ENCODE data around the gene SCYGR8. TPM values are rescaled to one million over a fixed set of nuclear protein-coding genes. Genes with fewer than 3 reads are reported as not detected.

SCYGR8 gene
- total and polyA plus RNA-seq, 10 of the 15 experiments (the other 5 are each of a cell fraction or from before 2014, with no cell fraction given), result not detected

- no peak for TF ChIP-seq BCLAF1 (IDR thresholded peaks at IDR 0.05)
- TF ChIP-seq, protein P1, sequence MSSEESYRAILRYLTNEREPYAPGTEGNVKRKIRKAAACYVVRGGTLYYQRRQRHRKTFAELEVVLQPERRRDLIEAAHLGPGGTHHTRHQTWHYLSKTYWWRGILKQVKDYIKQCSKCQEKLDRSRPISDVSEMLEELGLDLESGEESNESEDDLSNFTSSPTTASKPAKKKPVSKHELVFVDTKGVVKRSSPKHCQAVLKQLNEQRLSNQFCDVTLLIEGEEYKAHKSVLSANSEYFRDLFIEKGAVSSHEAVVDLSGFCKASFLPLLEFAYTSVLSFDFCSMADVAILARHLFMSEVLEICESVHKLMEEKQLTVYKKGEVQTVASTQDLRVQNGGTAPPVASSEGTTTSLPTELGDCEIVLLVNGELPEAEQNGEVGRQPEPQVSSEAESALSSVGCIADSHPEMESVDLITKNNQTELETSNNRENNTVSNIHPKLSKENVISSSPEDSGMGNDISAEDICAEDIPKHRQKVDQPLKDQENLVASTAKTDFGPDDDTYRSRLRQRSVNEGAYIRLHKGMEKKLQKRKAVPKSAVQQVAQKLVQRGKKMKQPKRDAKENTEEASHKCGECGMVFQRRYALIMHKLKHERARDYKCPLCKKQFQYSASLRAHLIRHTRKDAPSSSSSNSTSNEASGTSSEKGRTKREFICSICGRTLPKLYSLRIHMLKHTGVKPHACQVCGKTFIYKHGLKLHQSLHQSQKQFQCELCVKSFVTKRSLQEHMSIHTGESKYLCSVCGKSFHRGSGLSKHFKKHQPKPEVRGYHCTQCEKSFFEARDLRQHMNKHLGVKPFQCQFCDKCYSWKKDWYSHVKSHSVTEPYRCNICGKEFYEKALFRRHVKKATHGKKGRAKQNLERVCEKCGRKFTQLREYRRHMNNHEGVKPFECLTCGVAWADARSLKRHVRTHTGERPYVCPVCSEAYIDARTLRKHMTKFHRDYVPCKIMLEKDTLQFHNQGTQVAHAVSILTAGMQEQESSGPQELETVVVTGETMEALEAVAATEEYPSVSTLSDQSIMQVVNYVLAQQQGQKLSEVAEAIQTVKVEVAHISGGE (CRISPR knock-in tag; IDR thresholded peaks at IDR 0.05), result no peak
Observed at GRCh38 chr2:227719641-227720040, 26.1 kb upstream of the SCYGR8 start (continued).

- H3K4me3 ChIP-seq, result no peak overlapping the region
- ATAC-seq (no peak), FAIRE-seq (no peak), DNase-seq (ENCODE audit: low read depth, low spot score) (no peak)
- no peak overlapping the region for H3K27ac ChIP-seq (ENCODE audit: control insufficient read depth, insufficient read depth)
- no peak overlapping the region for H2AFZ ChIP-seq (ENCODE audit: control insufficient read depth, low read depth, low read length)
- no peaks in the 10 kb centered on the region for H4K20me1 ChIP-seq (ENCODE audit: control insufficient read depth, insufficient read depth)
- H3K79me2 ChIP-seq (ENCODE audit: control insufficient read depth, insufficient read depth, low read length), result no peaks in the 10 kb centered on the region
- TF ChIP-seq POLR2AphosphoS2 (IDR thresholded peaks at IDR 0.05; ENCODE audit: low read depth, low read length), result no peak
- no peak for TF ChIP-seq ETV6 (conservative IDR thresholded peaks at IDR 0.05 in 1 of 2, IDR thresholded peaks at IDR 0.05 in 1 of 2; ENCODE audit: borderline replicate concordance in 1 of 2, low read depth in 1 of 2)
- no peak for TF ChIP-seq NFIC (IDR thresholded peaks at IDR 0.05; ENCODE audit: low read depth, low read length)
- no peak for TF ChIP-seq BHLHE40 (IDR thresholded peaks at IDR 0.05; ENCODE audit: borderline replicate concordance in 1 of 2, low read depth in 2 of 2, low read length in 1 of 2)
- no peak for TF ChIP-seq FOXM1 (IDR thresholded peaks at IDR 0.05; ENCODE audit: low read depth, low read length)
- TF ChIP-seq CHD4 (IDR thresholded peaks at IDR 0.05), result no peak
- no peak for TF ChIP-seq NBN (IDR thresholded peaks at IDR 0.05)
- TF ChIP-seq HDGF (IDR thresholded peaks at IDR 0.05), result no peak
- TF ChIP-seq, protein P2, sequence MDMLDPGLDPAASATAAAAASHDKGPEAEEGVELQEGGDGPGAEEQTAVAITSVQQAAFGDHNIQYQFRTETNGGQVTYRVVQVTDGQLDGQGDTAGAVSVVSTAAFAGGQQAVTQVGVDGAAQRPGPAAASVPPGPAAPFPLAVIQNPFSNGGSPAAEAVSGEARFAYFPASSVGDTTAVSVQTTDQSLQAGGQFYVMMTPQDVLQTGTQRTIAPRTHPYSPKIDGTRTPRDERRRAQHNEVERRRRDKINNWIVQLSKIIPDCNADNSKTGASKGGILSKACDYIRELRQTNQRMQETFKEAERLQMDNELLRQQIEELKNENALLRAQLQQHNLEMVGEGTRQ (IDR thresholded peaks at IDR 0.05; ENCODE audit: borderline replicate concordance, low read depth, low read length), result no peak
- TF ChIP-seq, protein P3, sequence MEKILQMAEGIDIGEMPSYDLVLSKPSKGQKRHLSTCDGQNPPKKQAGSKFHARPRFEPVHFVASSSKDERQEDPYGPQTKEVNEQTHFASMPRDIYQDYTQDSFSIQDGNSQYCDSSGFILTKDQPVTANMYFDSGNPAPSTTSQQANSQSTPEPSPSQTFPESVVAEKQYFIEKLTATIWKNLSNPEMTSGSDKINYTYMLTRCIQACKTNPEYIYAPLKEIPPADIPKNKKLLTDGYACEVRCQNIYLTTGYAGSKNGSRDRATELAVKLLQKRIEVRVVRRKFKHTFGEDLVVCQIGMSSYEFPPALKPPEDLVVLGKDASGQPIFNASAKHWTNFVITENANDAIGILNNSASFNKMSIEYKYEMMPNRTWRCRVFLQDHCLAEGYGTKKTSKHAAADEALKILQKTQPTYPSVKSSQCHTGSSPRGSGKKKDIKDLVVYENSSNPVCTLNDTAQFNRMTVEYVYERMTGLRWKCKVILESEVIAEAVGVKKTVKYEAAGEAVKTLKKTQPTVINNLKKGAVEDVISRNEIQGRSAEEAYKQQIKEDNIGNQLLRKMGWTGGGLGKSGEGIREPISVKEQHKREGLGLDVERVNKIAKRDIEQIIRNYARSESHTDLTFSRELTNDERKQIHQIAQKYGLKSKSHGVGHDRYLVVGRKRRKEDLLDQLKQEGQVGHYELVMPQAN (conservative IDR thresholded peaks at IDR 0.05), result no peak
- TF ChIP-seq HDAC2 (IDR thresholded peaks at IDR 0.05), result no peak
- no peak overlapping the region for H3K4me2 ChIP-seq (ENCODE audit: control insufficient read depth, insufficient read depth)
- no peaks in the 10 kb centered on the region for H3K9me3 ChIP-seq (replicated peaks; ENCODE audit: control insufficient read depth, insufficient read depth, low read length)
- H3K4me1 ChIP-seq (ENCODE audit: control insufficient read depth, insufficient read depth, low read length), result no peaks in the 10 kb centered on the region
- ChIA-PET POLR2A (no interaction called here), RAD21 (ENCODE audit: unreplicated experiment) (interaction anchor here (1.0 kb wide), 1 partner anchor 9 kb away, joined by 3 read pairs; no protein-coding TSS in a partner anchor), CTCF (interaction anchor here (1.5 kb wide), 1 partner anchor 141 kb away, joined by 5 read pairs; no protein-coding TSS in a partner anchor), SMC1A (ENCODE audit: uncharacterized antibody, unreplicated experiment) (no interaction called here)
- in situ Hi-C loops (cut with MboI) (no loop called here), intact Hi-C loops (cut with micrococcal nuclease; ENCODE audit: unreplicated experiment) (no loop called here)
- WGBS (ENCODE audit: insufficient coverage, insufficient replicate concordance, low lambda C conversion rate, missing lambda C conversion rate), result 33% methylated on average over 4 of the region's 4 CpGs
- H3K27me3 ChIP-seq (replicated peaks in 1 of 2; ENCODE audit: control insufficient read depth in 2 of 2, insufficient read depth in 2 of 2, low read length in 1 of 2), result no peaks in the 10 kb centered on the region
- no peak overlapping the region for H3K9ac ChIP-seq (ENCODE audit: control insufficient read depth, insufficient read depth, low read length)
- no TSS peak for BruUV-seq (replicated peaks)
- no peaks in the 10 kb centered on the region for H3K36me3 ChIP-seq (ENCODE audit: control insufficient read depth in 2 of 2, insufficient read depth in 2 of 2, low read length in 1 of 2)
Observed at GRCh38 chr2:227720680-227721079, 25.0 kb upstream of the SCYGR8 start.
